Smooth muscle cell (in vitro differentiated cells): Measurements from ENCODE around the gene C9. TPM values are rescaled to one million over a fixed set of nuclear protein-coding genes. Genes with fewer than 3 reads are reported as not detected.
"Not testable (repeated sequence)": the region's sequence is repeated elsewhere in the genome, so short reads cannot be mapped to it uniquely, and the experiment has no call there.

Experiments
- DNase-seq: peaks from one replicate; lab custom pipeline; 2025; ENCODE audit not compliant: unreplicated experiment; lab: John Stamatoyannopoulos, UW
- H2AFZ ChIP-seq: fragments of 200-600 bp; sonication (generic); 2 replicates; pipeline ENCODE4 v1.6.0; 2016; ENCODE audit warnings: antibody characterized with exemption, low read depth, mild to moderate bottlenecking
- H3F3A ChIP-seq: fragments of 200-600 bp; sonication (generic); 2 replicates; pipeline ENCODE4 v1.6.0; 2017; ENCODE audit warnings: antibody characterized with exemption, low read depth
- H3K27ac ChIP-seq: fragments of 200-600 bp; sonication (generic); 2 replicates; pipeline ENCODE4 v1.5.1; 2016; ENCODE audit warnings: low read depth, mild to moderate bottlenecking
- H3K27me3 ChIP-seq: fragments of 200-600 bp; sonication (generic); 2 replicates; pipeline ENCODE4 v1.6.1; 2016; ENCODE audit warnings: low read depth, mild to moderate bottlenecking
- H3K36me3 ChIP-seq: fragments of 200-600 bp; sonication (generic); 2 replicates; pipeline ENCODE4 v1.5.1; 2016; ENCODE audit warnings: low read depth
- H3K4me1 ChIP-seq: fragments of 200-600 bp; sonication (generic); 2 replicates; pipeline ENCODE4 v1.5.1; 2016; ENCODE audit warnings: low read depth
- H3K4me2 ChIP-seq: fragments of 200-600 bp; sonication (generic); 2 replicates; pipeline ENCODE4 v1.6.0; 2016; ENCODE audit warnings: mild to moderate bottlenecking
- H3K4me3 ChIP-seq: fragments of 200-600 bp; sonication (generic); 2 replicates; pipeline ENCODE4 v1.5.1; 2016; ENCODE audit warnings: mild to moderate bottlenecking
- H3K79me2 ChIP-seq: fragments of 200-600 bp; sonication (generic); 2 replicates; pipeline ENCODE4 v1.6.0; 2016; ENCODE audit warnings: low read depth, mild to moderate bottlenecking
- H3K9ac ChIP-seq: fragments of 200-600 bp; sonication (generic); 2 replicates; pipeline ENCODE4 v1.6.0; 2016; ENCODE audit warnings: low read depth
- H3K9me3 ChIP-seq: fragments of 200-600 bp; sonication (generic); replicated peaks from 2 replicates; pipeline ENCODE4 v1.5.1; 2016; ENCODE audit warnings: low read depth
- H4K20me1 ChIP-seq: fragments of 200-600 bp; sonication (generic); 2 replicates; pipeline ENCODE4 v1.6.0; 2016; ENCODE audit warnings: low read depth
- WGBS: methylation state at CpG from one replicate; pipeline ENCODE4 v1.1.7; 2016; ENCODE audit warnings: low lambda C conversion rate; 5-methylcytosine and 5-hydroxymethylcytosine counted together
- polyA plus RNA-seq: library from polyadenylated mRNA; unstranded; fragments of >200 nt; fragmentation: Nextera tagmentation; extraction: Ambion mirVana; gene quantifications from 2 replicates; pipeline ENCODE4 v1.2.1, GENCODE V29; 2016
- total RNA-seq: library from RNA; depleted of rRNA; stranded (reverse); fragments of >200 nt; gene quantifications from 2 replicates; pipeline ENCODE4 v1.2.3, GENCODE V29; 2014
- TF ChIP-seq, protein P1 (sequence below): fragments of 200-600 bp; sonication (generic); IDR thresholded peaks from 2 replicates; pipeline ENCODE4 v1.5.1; 2017; ENCODE audit warnings: borderline replicate concordance, mild to moderate bottlenecking, antibody characterized with exemption; ENCODE audit not compliant: insufficient read depth, poor library complexity, severe bottlenecking

The C9 gene
- total and polyA plus RNA-seq, 2 experiments from 2014 or later = not detected

DNA sequence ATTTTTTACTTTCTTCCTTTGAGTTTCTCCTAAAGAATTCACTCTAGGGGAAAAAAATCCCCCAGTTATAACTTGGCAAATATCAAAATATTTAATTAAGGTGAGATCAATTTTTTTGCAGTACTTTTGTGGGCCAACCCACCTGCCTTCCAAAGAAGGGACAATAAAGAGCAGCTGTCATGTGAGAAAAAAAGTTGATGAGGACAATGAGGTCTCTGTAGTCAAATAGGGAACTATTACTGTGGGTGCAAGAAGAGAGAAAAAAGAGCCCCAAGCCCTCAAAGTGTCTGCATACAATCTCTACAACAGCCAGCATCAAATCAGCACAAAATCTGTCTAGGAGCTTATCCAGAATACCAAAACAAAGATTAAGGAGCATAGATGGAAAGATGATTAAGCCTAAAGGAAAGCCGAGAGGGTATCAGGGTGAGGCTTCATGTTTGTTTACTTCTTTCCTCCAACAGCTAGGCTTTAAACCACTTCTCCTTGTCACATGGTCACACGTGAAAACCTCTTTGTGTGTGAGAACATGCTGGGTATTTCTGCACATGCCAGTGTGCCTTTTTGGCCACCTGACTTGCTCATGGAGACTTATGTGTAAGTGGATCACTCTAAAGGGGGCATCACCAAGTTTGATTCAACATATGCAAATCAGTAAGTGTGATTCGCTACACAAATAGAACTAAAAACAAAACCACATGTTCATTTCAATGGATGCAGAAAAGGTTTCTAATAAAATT, 125.8 kb downstream of the C9 start:
- H3K4me3 ChIP-seq = no peak overlapping the region
- H3K79me2 ChIP-seq = no peaks in the 10 kb centered on the region
- no peaks in the 10 kb centered on the region for H4K20me1 ChIP-seq
- no peaks in the 10 kb centered on the region for H3K4me1 ChIP-seq
- no peak overlapping the region for H3K9ac ChIP-seq
- TF ChIP-seq, protein P1, sequence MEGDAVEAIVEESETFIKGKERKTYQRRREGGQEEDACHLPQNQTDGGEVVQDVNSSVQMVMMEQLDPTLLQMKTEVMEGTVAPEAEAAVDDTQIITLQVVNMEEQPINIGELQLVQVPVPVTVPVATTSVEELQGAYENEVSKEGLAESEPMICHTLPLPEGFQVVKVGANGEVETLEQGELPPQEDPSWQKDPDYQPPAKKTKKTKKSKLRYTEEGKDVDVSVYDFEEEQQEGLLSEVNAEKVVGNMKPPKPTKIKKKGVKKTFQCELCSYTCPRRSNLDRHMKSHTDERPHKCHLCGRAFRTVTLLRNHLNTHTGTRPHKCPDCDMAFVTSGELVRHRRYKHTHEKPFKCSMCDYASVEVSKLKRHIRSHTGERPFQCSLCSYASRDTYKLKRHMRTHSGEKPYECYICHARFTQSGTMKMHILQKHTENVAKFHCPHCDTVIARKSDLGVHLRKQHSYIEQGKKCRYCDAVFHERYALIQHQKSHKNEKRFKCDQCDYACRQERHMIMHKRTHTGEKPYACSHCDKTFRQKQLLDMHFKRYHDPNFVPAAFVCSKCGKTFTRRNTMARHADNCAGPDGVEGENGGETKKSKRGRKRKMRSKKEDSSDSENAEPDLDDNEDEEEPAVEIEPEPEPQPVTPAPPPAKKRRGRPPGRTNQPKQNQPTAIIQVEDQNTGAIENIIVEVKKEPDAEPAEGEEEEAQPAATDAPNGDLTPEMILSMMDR = no peak
- no peaks in the 10 kb centered on the region for H3K36me3 ChIP-seq
- H3K4me2 ChIP-seq = no peak overlapping the region
- H3K27me3 ChIP-seq = no peaks in the 10 kb centered on the region
- peaks cover under 1% of the 10 kb centered on the region for H3F3A ChIP-seq
- WGBS = 49% methylated on average over 3 of the region's 3 CpGs
- peak overlapping the region; percentile 60 for H2AFZ ChIP-seq
- H3K9me3 ChIP-seq = no peaks in the 10 kb centered on the region
- DNase-seq = no peak
- H3K27ac ChIP-seq = no peak overlapping the region

DNA sequence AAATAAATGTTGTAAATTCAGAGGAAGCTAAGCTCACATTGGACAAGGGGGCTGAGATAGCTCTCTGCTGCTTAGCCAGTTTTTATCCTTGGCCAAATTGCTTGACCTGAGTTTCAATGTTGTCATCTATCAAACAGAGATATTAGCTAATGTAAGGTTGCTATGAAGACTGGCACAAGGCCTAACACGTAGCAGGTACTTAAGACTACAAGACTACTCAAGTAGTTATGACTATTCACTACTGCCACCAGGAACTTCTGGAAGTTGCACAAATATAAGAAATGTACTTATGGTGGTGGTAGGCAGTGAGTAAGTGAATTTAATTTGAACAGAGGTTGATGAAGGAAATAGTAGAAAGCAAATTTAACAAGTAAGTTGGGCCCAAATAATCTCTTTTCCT, 127.6 kb downstream of the C9 start:
- H3K4me2 ChIP-seq = no peak overlapping the region
- no peaks in the 10 kb centered on the region for H3K27me3 ChIP-seq
- no peak overlapping the region for H3K9ac ChIP-seq
- no peak for DNase-seq
- H2AFZ ChIP-seq = no peak overlapping the region
- H3K36me3 ChIP-seq = no peaks in the 10 kb centered on the region
- no peaks in the 10 kb centered on the region for H3K9me3 ChIP-seq
- no peaks in the 10 kb centered on the region for H4K20me1 ChIP-seq
- no peaks in the 10 kb centered on the region for H3K4me1 ChIP-seq
- TF ChIP-seq, protein P1 = no peak
- no peak overlapping the region for H3K27ac ChIP-seq
- peaks cover 7% of the 10 kb centered on the region for H3F3A ChIP-seq
- 95% methylated on average over 1 of the region's 1 CpG for WGBS
- no peaks in the 10 kb centered on the region for H3K79me2 ChIP-seq
- no peak overlapping the region for H3K4me3 ChIP-seq

GRCh38 chr5:39235648-39236047, 128.6 kb downstream of the C9 start:
- Histone ChIP-seq H3K27ac (no peak overlapping the region), H3K27me3 (no peaks in the 10 kb centered on the region), H3F3A (peaks cover 7% of the 10 kb centered on the region), H3K9me3 (no peaks in the 10 kb centered on the region), H3K4me3 (no peak overlapping the region), H3K79me2 (no peaks in the 10 kb centered on the region), H3K9ac (no peak overlapping the region), H3K4me1 (no peaks in the 10 kb centered on the region), H2AFZ (no peak overlapping the region), H4K20me1 (no peaks in the 10 kb centered on the region), H3K36me3 (no peaks in the 10 kb centered on the region), H3K4me2 (no peak overlapping the region)
- no peak for DNase-seq
- TF ChIP-seq, protein P1 = no peak
- 75% methylated on average over 3 of the region's 3 CpGs for WGBS

GRCh38 chr5:39234494-39234893, 129.8 kb downstream of the C9 start:
- not testable (repeated sequence) for H3K36me3 ChIP-seq, H3K9ac ChIP-seq, H3K79me2 ChIP-seq, H3K27ac ChIP-seq, H3F3A ChIP-seq, H2AFZ ChIP-seq, H3K27me3 ChIP-seq, H3K9me3 ChIP-seq, DNase-seq, H3K4me2 ChIP-seq, H3K4me3 ChIP-seq, H4K20me1 ChIP-seq, H3K4me1 ChIP-seq
- 100% methylated on average over 1 of the region's 1 CpG for whole genome bisulfite sequencing

Other genes with a start within 250 kb of the C9 start
- gene FYB1, start 144.9 kb downstream of the C9 start, total RNA-seq = 0.22 TPM in 1 of 2 replicates, not detected in the other
- gene FYB1, start 144.9 kb downstream of the C9 start, polyA plus RNA-seq = 0.06 and 0.07 TPM in 2 replicates
- gene DAB2, start 60.5 kb upstream of the C9 start, total RNA-seq = 95.0 and 105 TPM in 2 replicates
- 81.4 and 87.2 TPM in 2 replicates for gene DAB2, start 60.5 kb upstream of the C9 start, polyA plus RNA-seq